Measurements from ENCODE around the gene POLE2. TPM values are rescaled to one million over a fixed set of nuclear protein-coding genes. Genes with fewer than 3 reads are reported as not detected.
"Not testable (repeated sequence)": the region's sequence is repeated elsewhere in the genome, so short reads cannot be mapped to it uniquely, and the experiment has no call there.

POLE2 gene
- total and polyA plus RNA-seq, 2 donors (not counting 1 experiment from before 2014, with no cell fraction given), result 4.5 to 8.7 TPM

GRCh38 chr14:49702725-49703124, 14.7 kb upstream of the POLE2 start:
- DNase-seq (ENCODE audit: low read depth in 2 of 2), result peak in 1 of 2 donors; percentile 48
- Histone ChIP-seq H3K27me3 (ENCODE audit: control insufficient read depth, insufficient read depth, low read length) (no peaks in the 10 kb centered on the region), H3K4me3 (replicated peaks in 1 of 4; ENCODE audit: control extremely low read depth in 1 of 4, insufficient read depth in 1 of 4, low read depth in 3 of 4, low read length in 4 of 4) (no peak overlapping the region), H3K9ac (ENCODE audit: insufficient read depth, low read length) (no peak overlapping the region), H3K27ac (ENCODE audit: insufficient read depth, low read length) (no peak overlapping the region), H3K4me2 (ENCODE audit: extremely low read depth, insufficient read depth, low read length) (no peak overlapping the region), H3K79me2 (ENCODE audit: control insufficient read depth, insufficient read depth, low read length) (no peaks in the 10 kb centered on the region), H3K36me3 (ENCODE audit: control insufficient read depth, insufficient read depth, low read length) (peaks cover 2% of the 10 kb centered on the region), H2AFZ (ENCODE audit: low read length) (no peak overlapping the region), H4K20me1 (ENCODE audit: control insufficient read depth, extremely low read depth, insufficient read depth, low read length) (no peaks in the 10 kb centered on the region), H3K4me1 (ENCODE audit: control insufficient read depth, extremely low read depth, insufficient read depth, low read length) (no peaks in the 10 kb centered on the region), H3K9me3 (ENCODE audit: control insufficient read depth, insufficient read depth, low read depth, low read length) (no peaks in the 10 kb centered on the region)
- no peak for TF ChIP-seq EZH2 (IDR thresholded peaks at IDR 0.05; ENCODE audit: low read length, missing control alignments)
- TF ChIP-seq CTCF (conservative IDR thresholded peaks at IDR 0.05 in 1 of 2, IDR thresholded peaks at IDR 0.05 in 1 of 2; ENCODE audit: low read depth in 1 of 2, low read length in 2 of 2), result no peak

- not testable (repeated sequence) for H3K79me2 ChIP-seq (ENCODE audit: control insufficient read depth, insufficient read depth, low read length); H3K9ac ChIP-seq (ENCODE audit: insufficient read depth, low read length); H3K4me1 ChIP-seq (ENCODE audit: control insufficient read depth, extremely low read depth, insufficient read depth, low read length); H4K20me1 ChIP-seq (ENCODE audit: control insufficient read depth, extremely low read depth, insufficient read depth, low read length); H3K36me3 ChIP-seq (ENCODE audit: control insufficient read depth, insufficient read depth, low read length); DNase-seq (ENCODE audit: low read depth in 2 of 2); H3K27me3 ChIP-seq (ENCODE audit: control insufficient read depth, insufficient read depth, low read length); H3K9me3 ChIP-seq (ENCODE audit: control insufficient read depth, insufficient read depth, low read depth, low read length); H2AFZ ChIP-seq (ENCODE audit: low read length)
- peak overlapping the region; percentile 83 for H3K27ac ChIP-seq (ENCODE audit: insufficient read depth, low read length)
- H3K4me2 ChIP-seq (ENCODE audit: extremely low read depth, insufficient read depth, low read length), result peak overlapping the region; percentile 70
- H3K4me3 ChIP-seq (replicated peaks in 1 of 4; ENCODE audit: control extremely low read depth in 1 of 4, insufficient read depth in 1 of 4, low read depth in 3 of 4, low read length in 4 of 4), result peak overlapping the region; percentile 65 to 73 (median 72)
Observed at GRCh38 chr14:49693735-49694124, 5.7 kb upstream of the POLE2 start.

- Histone ChIP-seq H3K27me3 (ENCODE audit: control insufficient read depth, insufficient read depth, low read length) (no peaks in the 10 kb centered on the region), H3K79me2 (ENCODE audit: control insufficient read depth, insufficient read depth, low read length) (no peaks in the 10 kb centered on the region), H3K9ac (ENCODE audit: insufficient read depth, low read length) (peak within 1 kb of the TSS; percentile 82), H3K4me2 (ENCODE audit: extremely low read depth, insufficient read depth, low read length) (peak within 1 kb of the TSS; percentile 70), H3K27ac (ENCODE audit: insufficient read depth, low read length) (peak within 1 kb of the TSS; percentile 83), H3K9me3 (ENCODE audit: control insufficient read depth, insufficient read depth, low read depth, low read length) (no peaks in the 10 kb centered on the region), H4K20me1 (ENCODE audit: control insufficient read depth, extremely low read depth, insufficient read depth, low read length) (no peaks in the 10 kb centered on the region), H3K4me3 (replicated peaks in 1 of 4; ENCODE audit: control extremely low read depth in 1 of 4, insufficient read depth in 1 of 4, low read depth in 3 of 4, low read length in 4 of 4) (peak within 1 kb of the TSS; percentile 65 to 73 (median 72)), H2AFZ (ENCODE audit: low read length) (peak within 1 kb of the TSS; percentile 50), H3K36me3 (ENCODE audit: control insufficient read depth, insufficient read depth, low read length) (no peaks in the 10 kb centered on the region), H3K4me1 (ENCODE audit: control insufficient read depth, extremely low read depth, insufficient read depth, low read length) (no peaks in the 10 kb centered on the region)
- peak; percentile 76 to 78 for DNase-seq (ENCODE audit: low read depth in 2 of 2)
- no peak for TF ChIP-seq EZH2 (IDR thresholded peaks at IDR 0.05; ENCODE audit: low read length, missing control alignments)
- TF ChIP-seq CTCF (conservative IDR thresholded peaks at IDR 0.05 in 1 of 2, IDR thresholded peaks at IDR 0.05 in 1 of 2; ENCODE audit: low read depth in 1 of 2, low read length in 2 of 2), result no peak
Observed at GRCh38 chr14:49692811-49693734, 5.1 kb upstream of the POLE2 start, which contains the start of gene KLHDC1. Gene KLHDC1 (plus strand): TSS chr14:49693120. CDS start chr14:49693195, 75 bp downstream.
